ENCODE data around the gene TBR1.

GRCh38 chr2:161438598-161438997, 22.5 kb downstream of the TBR1 start:
- no peak for TF ChIP-seq CTCF (conservative IDR thresholded peaks at IDR 0.05; ENCODE audit: low read depth, low read length)
- no peak for TF ChIP-seq EZH2phosphoT487 (IDR thresholded peaks at IDR 0.05; ENCODE audit: borderline replicate concordance, low read length)
